DND-41 (cell line): ENCODE measurements around the gene SMARCA2.

Source experiments
- CTCF ChIP-seq: IDR thresholded peaks from 2 replicates; pipeline ENCODE4 v1.5.1; 2012; ENCODE audit warnings: borderline replicate concordance, low read length, moderate library complexity, mild to moderate bottlenecking; ENCODE audit not compliant: poor library complexity, severe bottlenecking; ENCODE audit errors: extremely low read depth
- EZH2 ChIP-seq: IDR thresholded peaks from 3 replicates; pipeline ENCODE4 v1.6.1; 2012; ENCODE audit warnings: borderline replicate concordance, low read depth, mild to moderate bottlenecking, moderate library complexity, low read length, inconsistent platforms; ENCODE audit not compliant: severe bottlenecking

GRCh38 chr9:2180704-2181103 lies 165.6 kb downstream of the SMARCA2 start:
- TF ChIP-seq CTCF, result no peak
- no peak for TF ChIP-seq EZH2
